Neural cell (in vitro differentiated cells): ENCODE data around the gene ADCY5.

Experiments
- CTCF ChIP-seq: fragments of 450-650 bp; IDR thresholded peaks from 2 replicates; pipeline ENCODE4 v1.5.1; 2014; ENCODE audit warnings: antibody characterized with exemption, mild to moderate bottlenecking, moderate library complexity; ENCODE audit not compliant: poor library complexity, severe bottlenecking
- EP300 ChIP-seq: fragments of 450-650 bp; conservative IDR thresholded peaks from 2 replicates; pipeline ENCODE4 v1.6.1; 2014; ENCODE audit warnings: antibody characterized with exemption, mild to moderate bottlenecking, moderate library complexity; ENCODE audit not compliant: poor library complexity, severe bottlenecking
- EZH2 ChIP-seq: fragments of 200-600, 300-800 bp; shearing (Covaris generic), sonication (generic); IDR thresholded peaks from 2 replicates; pipeline ENCODE4 v1.6.1; 2014; ENCODE audit warnings: antibody characterized with exemption, low read length, borderline replicate concordance, mild to moderate bottlenecking; ENCODE audit not compliant: insufficient read depth, poor library complexity, severe bottlenecking
- MXI1 ChIP-seq: fragments of 450-650 bp; conservative IDR thresholded peaks from 2 replicates; pipeline ENCODE4 v1.6.1; 2014; ENCODE audit warnings: antibody characterized with exemption, mild to moderate bottlenecking; ENCODE audit not compliant: poor library complexity, severe bottlenecking
- POLR2AphosphoS5 ChIP-seq: IDR thresholded peaks from 2 replicates; pipeline ENCODE4 v1.6.1; 2012
- RAD21 ChIP-seq: fragments of 450-650 bp; conservative IDR thresholded peaks from 2 replicates; pipeline ENCODE4 v1.6.1; 2014; ENCODE audit warnings: antibody characterized with exemption, mild to moderate bottlenecking, moderate library complexity
- REST ChIP-seq: IDR thresholded peaks from 2 replicates; pipeline ENCODE4 v1.6.1; 2012; ENCODE audit warnings: borderline replicate concordance
- SMC3 ChIP-seq: fragments of 450-650 bp; conservative IDR thresholded peaks from 2 replicates; pipeline ENCODE4 v1.6.1; 2014; ENCODE audit warnings: antibody characterized with exemption, mild to moderate bottlenecking, moderate library complexity; ENCODE audit not compliant: poor library complexity
- TAF1 ChIP-seq: IDR thresholded peaks from 2 replicates; pipeline ENCODE4 v1.6.1; 2012; ENCODE audit warnings: low read depth

GRCh38 chr3:123414973-123415775, 33.7 kb downstream of the ADCY5 start:
- TF ChIP-seq CTCF (no peak), REST (no peak), TAF1 (no peak), EP300 (no peak), POLR2AphosphoS5 (no peak), EZH2 (no peak), RAD21 (no peak), SMC3 (no peak), MXI1 (no peak)
